PFSK-1 (cell line): ENCODE data around the gene TMEM126B.

Source experiments
- FOXP2 ChIP-seq: optimal IDR thresholded peaks from 2 replicates; pipeline ENCODE3; 2011; ENCODE audit warnings: borderline replicate concordance, control low read depth, inconsistent platforms; ENCODE audit not compliant: insufficient read depth; ENCODE audit errors: extremely low read length, extremely low read depth
- POLR2AphosphoS5 ChIP-seq: IDR thresholded peaks from 2 replicates; pipeline ENCODE4 v1.6.1; 2012; ENCODE audit warnings: low read depth, mild to moderate bottlenecking, control low read depth, low read length, moderate library complexity
- SIN3A ChIP-seq: IDR thresholded peaks from 2 replicates; pipeline ENCODE4 v1.6.1; 2012; ENCODE audit warnings: mild to moderate bottlenecking, low read length, moderate library complexity, borderline replicate concordance; ENCODE audit not compliant: insufficient read depth
- TAF1 ChIP-seq: IDR thresholded peaks from 2 replicates; pipeline ENCODE4 v1.6.1; 2012; ENCODE audit warnings: low read length, control low read depth, borderline replicate concordance; ENCODE audit not compliant: insufficient read depth
- TF ChIP-seq, protein P1 (sequence below), 2 experiments: IDR thresholded peaks; 2 replicates each; pipeline versions ENCODE4 v1.6.1 to v1.8.0; 2011 to 2012; ENCODE audit warnings: low read depth in 2 of 2, low read length in 2 of 2, control low read depth in 1 of 2, inconsistent platforms in 1 of 2, mild to moderate bottlenecking in 1 of 2, moderate library complexity in 1 of 2; ENCODE audit not compliant: insufficient read depth in 1 of 2

DNA sequence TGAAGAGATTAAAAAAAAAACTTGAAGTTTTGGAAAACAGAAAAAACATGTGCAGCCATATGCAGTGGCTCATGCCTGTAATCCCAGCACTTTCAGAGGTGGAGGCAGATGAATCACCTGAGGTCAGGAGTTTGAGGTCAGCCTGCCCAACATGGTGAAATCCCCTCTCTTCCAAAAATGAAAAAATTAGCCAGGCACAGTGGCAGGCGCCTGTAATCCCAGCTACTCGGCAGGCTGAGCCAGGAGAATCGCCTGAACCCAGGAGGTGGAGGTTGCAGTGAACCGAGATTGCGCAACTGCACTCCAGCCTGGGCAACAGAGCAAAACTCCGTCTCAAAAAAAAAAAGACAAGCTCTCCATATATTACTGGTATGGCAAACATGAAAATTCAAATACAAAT, 8.9 kb upstream of the TMEM126B start:
- TF ChIP-seq TAF1 (no peak), SIN3A (no peak), POLR2AphosphoS5 (no peak), FOXP2 (no peak)
- TF ChIP-seq, protein P1, sequence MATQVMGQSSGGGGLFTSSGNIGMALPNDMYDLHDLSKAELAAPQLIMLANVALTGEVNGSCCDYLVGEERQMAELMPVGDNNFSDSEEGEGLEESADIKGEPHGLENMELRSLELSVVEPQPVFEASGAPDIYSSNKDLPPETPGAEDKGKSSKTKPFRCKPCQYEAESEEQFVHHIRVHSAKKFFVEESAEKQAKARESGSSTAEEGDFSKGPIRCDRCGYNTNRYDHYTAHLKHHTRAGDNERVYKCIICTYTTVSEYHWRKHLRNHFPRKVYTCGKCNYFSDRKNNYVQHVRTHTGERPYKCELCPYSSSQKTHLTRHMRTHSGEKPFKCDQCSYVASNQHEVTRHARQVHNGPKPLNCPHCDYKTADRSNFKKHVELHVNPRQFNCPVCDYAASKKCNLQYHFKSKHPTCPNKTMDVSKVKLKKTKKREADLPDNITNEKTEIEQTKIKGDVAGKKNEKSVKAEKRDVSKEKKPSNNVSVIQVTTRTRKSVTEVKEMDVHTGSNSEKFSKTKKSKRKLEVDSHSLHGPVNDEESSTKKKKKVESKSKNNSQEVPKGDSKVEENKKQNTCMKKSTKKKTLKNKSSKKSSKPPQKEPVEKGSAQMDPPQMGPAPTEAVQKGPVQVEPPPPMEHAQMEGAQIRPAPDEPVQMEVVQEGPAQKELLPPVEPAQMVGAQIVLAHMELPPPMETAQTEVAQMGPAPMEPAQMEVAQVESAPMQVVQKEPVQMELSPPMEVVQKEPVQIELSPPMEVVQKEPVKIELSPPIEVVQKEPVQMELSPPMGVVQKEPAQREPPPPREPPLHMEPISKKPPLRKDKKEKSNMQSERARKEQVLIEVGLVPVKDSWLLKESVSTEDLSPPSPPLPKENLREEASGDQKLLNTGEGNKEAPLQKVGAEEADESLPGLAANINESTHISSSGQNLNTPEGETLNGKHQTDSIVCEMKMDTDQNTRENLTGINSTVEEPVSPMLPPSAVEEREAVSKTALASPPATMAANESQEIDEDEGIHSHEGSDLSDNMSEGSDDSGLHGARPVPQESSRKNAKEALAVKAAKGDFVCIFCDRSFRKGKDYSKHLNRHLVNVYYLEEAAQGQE (IDR thresholded peaks at IDR 0.05; ENCODE audit: insufficient read depth in 1 of 2, low read depth in 2 of 2, low read length in 2 of 2): no peak
